ACC112 (cell line): ENCODE data around the gene CCNI2.

Experiments
- H2AFZ ChIP-seq: fragments of 200-600 bp; sonication (generic); one replicate; pipeline ENCODE4 v1.6.0; 2017; ENCODE audit warnings: antibody characterized with exemption, low read length; ENCODE audit not compliant: unreplicated experiment
- H3K27ac ChIP-seq: fragments of 200-600 bp; sonication (generic); 2 replicates; pipeline ENCODE4 v1.5.1; 2014; ENCODE audit warnings: low read depth, mild to moderate bottlenecking, antibody characterized with exemption, low read length, moderate library complexity
- H3K27me3 ChIP-seq: fragments of 200-600 bp; sonication (generic); 2 replicates; pipeline ENCODE4 v1.6.1; 2014; ENCODE audit warnings: mild to moderate bottlenecking, antibody characterized with exemption, low read length, moderate library complexity, mixed read lengths; ENCODE audit not compliant: insufficient read depth
- H3K36me3 ChIP-seq: fragments of 200-600 bp; sonication (generic); 2 replicates; pipeline ENCODE4 v1.6.1; 2016; ENCODE audit warnings: mild to moderate bottlenecking, antibody characterized with exemption, low read length, moderate library complexity, mixed read lengths; ENCODE audit not compliant: insufficient read depth
- H3K4me1 ChIP-seq: fragments of 200-600 bp; sonication (generic); one replicate; pipeline ENCODE4 v1.6.1; 2016; ENCODE audit warnings: low read length, mixed read lengths; ENCODE audit not compliant: insufficient read depth, unreplicated experiment, control insufficient read depth
- H3K4me3 ChIP-seq: fragments of 200-600 bp; sonication (generic); 2 replicates; pipeline ENCODE4 v1.5.1; 2014; ENCODE audit warnings: mild to moderate bottlenecking, low read depth, low read length
- H3K79me2 ChIP-seq: fragments of 200-600 bp; sonication (generic); one replicate; pipeline ENCODE4 v1.6.0; 2016; ENCODE audit warnings: low read length; ENCODE audit not compliant: control insufficient read depth, unreplicated experiment, insufficient read depth

Gene CCNI2

GRCh38 chr5:132736853-132737833 lies 10.1 kb upstream of the CCNI2 start, which contains the start of gene KIF3A:
Gene KIF3A, minus strand, starts transcription at chr5:132737546. Its CDS starts 127 bp downstream, at chr5:132737419.
- no peaks in the 10 kb centered on the region for H3K36me3 ChIP-seq
- H3K27me3 ChIP-seq: peaks cover 6% of the 10 kb centered on the region; the same call in 1 of the 2 replicates
- peak within 1 kb of the TSS; percentile 77 for H3K4me3 ChIP-seq
- no peak within 1 kb of the TSS for H3K27ac ChIP-seq
- peaks cover 6% of the 10 kb centered on the region for H3K79me2 ChIP-seq
- peak within 1 kb of the TSS; percentile 88 for H2AFZ ChIP-seq
- H3K4me1 ChIP-seq: peaks cover 6% of the 10 kb centered on the region

- H3K27me3 ChIP-seq: peaks cover 8% of the 10 kb centered on the region; the same call in 1 of the 2 replicates
- no peak overlapping the region for H3K27ac ChIP-seq
- H3K4me3 ChIP-seq: peak overlapping the region; percentile 77
- peak overlapping the region; percentile 88 for H2AFZ ChIP-seq
- peaks cover 6% of the 10 kb centered on the region for H3K4me1 ChIP-seq
- H3K79me2 ChIP-seq: peaks cover 6% of the 10 kb centered on the region
- no peaks in the 10 kb centered on the region for H3K36me3 ChIP-seq
These were observed 9.1 kb upstream of the CCNI2 start for GRCh38 chr5:132737982-132738681.

GRCh38 chr5:132739232-132739631 lies 8.0 kb upstream of the CCNI2 start:
- Histone ChIP-seq H3K27ac (no peak overlapping the region), H3K4me3 (no peak overlapping the region), H3K27me3 (peaks cover 8% of the 10 kb centered on the region; the same call in 1 of the 2 replicates), H3K4me1 (peaks cover 6% of the 10 kb centered on the region), H2AFZ (no peak overlapping the region), H3K36me3 (no peaks in the 10 kb centered on the region), H3K79me2 (peaks cover 6% of the 10 kb centered on the region)

GRCh38 chr5:132742158-132742557 lies 5.1 kb upstream of the CCNI2 start:
- Histone ChIP-seq H3K79me2 (no peaks in the 10 kb centered on the region), H3K4me1 (no peaks in the 10 kb centered on the region), H3K4me3 (no peak overlapping the region), H2AFZ (no peak overlapping the region), H3K36me3 (no peaks in the 10 kb centered on the region), H3K27ac (no peak overlapping the region), H3K27me3 (peaks cover 30% of the 10 kb centered on the region)

- Histone ChIP-seq H2AFZ (no peak overlapping the region), H3K27me3 (peaks cover 35% of the 10 kb centered on the region), H3K79me2 (no peaks in the 10 kb centered on the region), H3K4me3 (no peak overlapping the region), H3K27ac (no peak overlapping the region), H3K4me1 (no peaks in the 10 kb centered on the region), H3K36me3 (no peaks in the 10 kb centered on the region)
These were observed 4.6 kb upstream of the CCNI2 start for GRCh38 chr5:132742626-132743025.

GRCh38 chr5:132744659-132745058 lies 2.6 kb upstream of the CCNI2 start:
- H3K36me3 ChIP-seq: no peaks in the 10 kb centered on the region
- H2AFZ ChIP-seq: no peak overlapping the region
- H3K27ac ChIP-seq: no peak overlapping the region
- H3K79me2 ChIP-seq: no peaks in the 10 kb centered on the region
- no peaks in the 10 kb centered on the region for H3K4me1 ChIP-seq
- H3K27me3 ChIP-seq: peaks cover 54% of the 10 kb centered on the region
- no peak overlapping the region for H3K4me3 ChIP-seq

- Histone ChIP-seq H2AFZ (no peak overlapping the region), H3K27ac (no peak overlapping the region), H3K79me2 (no peaks in the 10 kb centered on the region), H3K27me3 (peaks cover 57% of the 10 kb centered on the region), H3K4me1 (peaks cover 12% of the 10 kb centered on the region), H3K4me3 (no peak overlapping the region), H3K36me3 (no peaks in the 10 kb centered on the region)
These were observed 653 bp upstream of the CCNI2 start for GRCh38 chr5:132746592-132746953.

- no peaks in the 10 kb centered on the region for H3K36me3 ChIP-seq
- H2AFZ ChIP-seq: peak overlapping the region; percentile 50
- no peak overlapping the region for H3K27ac ChIP-seq
- peak overlapping the region; percentile 72; the same call in 1 of the 2 replicates for H3K4me3 ChIP-seq
- peaks cover 50% of the 10 kb centered on the region for H3K27me3 ChIP-seq
- H3K79me2 ChIP-seq: no peaks in the 10 kb centered on the region
- H3K4me1 ChIP-seq: peaks cover 19% of the 10 kb centered on the region
These were observed 602 bp downstream of the CCNI2 start for GRCh38 chr5:132747616-132748440.

GRCh38 chr5:132748522-132749000 lies 1.3 kb downstream of the CCNI2 start:
- H3K27ac ChIP-seq: no peak overlapping the region
- peaks cover 19% of the 10 kb centered on the region for H3K4me1 ChIP-seq
- H3K36me3 ChIP-seq: no peaks in the 10 kb centered on the region
- H3K4me3 ChIP-seq: no peak overlapping the region
- H2AFZ ChIP-seq: no peak overlapping the region
- H3K79me2 ChIP-seq: no peaks in the 10 kb centered on the region
- H3K27me3 ChIP-seq: peaks cover 53% of the 10 kb centered on the region

GRCh38 chr5:132749506-132749905 lies 2.3 kb downstream of the CCNI2 start:
- Histone ChIP-seq H3K79me2 (no peaks in the 10 kb centered on the region), H3K27me3 (peaks cover 53% of the 10 kb centered on the region), H3K4me1 (peaks cover 19% of the 10 kb centered on the region), H3K27ac (no peak overlapping the region), H3K4me3 (no peak overlapping the region), H2AFZ (no peak overlapping the region), H3K36me3 (no peaks in the 10 kb centered on the region)
